ENCODE results near the gene GPS1. TPM values are rescaled to one million over a fixed set of nuclear protein-coding genes. Genes with fewer than 3 reads are reported as not detected.

The GPS1 gene
- total RNA-seq, 1 donor from 2014 or later: 80.3 TPM

DNA sequence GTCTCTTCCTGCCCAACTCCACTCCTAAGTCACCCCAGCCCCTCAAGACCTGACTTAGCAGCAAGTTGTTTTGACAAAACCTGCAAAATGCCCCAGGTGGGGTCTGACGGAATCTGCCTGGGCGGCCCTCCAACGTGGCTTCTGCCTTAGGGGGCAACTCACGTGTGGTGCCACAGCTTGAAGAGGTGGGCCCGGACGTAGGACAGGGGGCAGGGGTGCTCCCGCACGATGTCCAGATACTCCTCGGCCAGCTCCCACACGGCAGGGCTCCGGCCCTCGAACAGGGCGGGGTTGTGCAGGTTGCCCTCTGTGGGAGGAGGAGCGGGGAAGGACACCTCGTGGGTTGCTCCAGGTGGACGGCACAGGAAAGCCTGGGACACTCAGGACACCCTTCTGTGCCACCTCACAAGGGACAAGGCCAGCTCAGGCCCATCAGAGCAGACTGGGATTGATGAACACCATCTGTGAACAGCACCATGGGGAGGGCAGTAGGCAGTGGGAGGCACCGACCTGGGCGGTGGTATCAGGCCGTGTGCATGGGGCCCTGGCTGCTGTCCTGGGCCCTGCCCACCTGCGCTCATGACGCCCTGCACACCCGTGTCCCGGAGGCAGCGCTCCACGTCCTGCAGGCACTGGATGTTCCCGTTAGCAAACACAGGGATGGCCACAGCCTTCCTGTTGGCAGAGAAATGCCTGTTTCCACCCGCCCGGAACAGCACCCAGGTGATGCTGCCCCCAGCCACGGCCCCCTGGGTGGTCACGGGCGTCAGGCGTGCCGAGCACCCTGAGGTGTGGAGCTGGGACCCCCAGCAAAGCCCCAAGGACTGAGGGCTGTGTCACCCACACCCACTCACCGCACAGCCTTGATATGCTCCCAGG, 9.6 kb downstream of the GPS1 start:
- H3K4me3 ChIP-seq: no peak overlapping the region
- TF ChIP-seq, protein P1, sequence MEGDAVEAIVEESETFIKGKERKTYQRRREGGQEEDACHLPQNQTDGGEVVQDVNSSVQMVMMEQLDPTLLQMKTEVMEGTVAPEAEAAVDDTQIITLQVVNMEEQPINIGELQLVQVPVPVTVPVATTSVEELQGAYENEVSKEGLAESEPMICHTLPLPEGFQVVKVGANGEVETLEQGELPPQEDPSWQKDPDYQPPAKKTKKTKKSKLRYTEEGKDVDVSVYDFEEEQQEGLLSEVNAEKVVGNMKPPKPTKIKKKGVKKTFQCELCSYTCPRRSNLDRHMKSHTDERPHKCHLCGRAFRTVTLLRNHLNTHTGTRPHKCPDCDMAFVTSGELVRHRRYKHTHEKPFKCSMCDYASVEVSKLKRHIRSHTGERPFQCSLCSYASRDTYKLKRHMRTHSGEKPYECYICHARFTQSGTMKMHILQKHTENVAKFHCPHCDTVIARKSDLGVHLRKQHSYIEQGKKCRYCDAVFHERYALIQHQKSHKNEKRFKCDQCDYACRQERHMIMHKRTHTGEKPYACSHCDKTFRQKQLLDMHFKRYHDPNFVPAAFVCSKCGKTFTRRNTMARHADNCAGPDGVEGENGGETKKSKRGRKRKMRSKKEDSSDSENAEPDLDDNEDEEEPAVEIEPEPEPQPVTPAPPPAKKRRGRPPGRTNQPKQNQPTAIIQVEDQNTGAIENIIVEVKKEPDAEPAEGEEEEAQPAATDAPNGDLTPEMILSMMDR (IDR thresholded peaks at IDR 0.05): no peak
- no peak for TF ChIP-seq POLR2A (IDR thresholded peaks at IDR 0.05)
- TF ChIP-seq POLR2AphosphoS5 (IDR thresholded peaks at IDR 0.05; ENCODE audit: insufficient read depth in 1 of 2, low read depth in 1 of 2): no peak
- peaks cover 24% of the 10 kb centered on the region for H3K4me1 ChIP-seq
- H3K36me3 ChIP-seq: peaks cover 0 to 60% of the 10 kb centered on the region in 2 donors
- no peaks in the 10 kb centered on the region for H3K27me3 ChIP-seq
- no peaks in the 10 kb centered on the region for H3K9me3 ChIP-seq
- no peak overlapping the region for H3K27ac ChIP-seq
- DNase-seq (ENCODE audit: extremely low spot score in 2 of 2): no peak
- intact Hi-C loops (cut with DNase I): no loop called here

DNA sequence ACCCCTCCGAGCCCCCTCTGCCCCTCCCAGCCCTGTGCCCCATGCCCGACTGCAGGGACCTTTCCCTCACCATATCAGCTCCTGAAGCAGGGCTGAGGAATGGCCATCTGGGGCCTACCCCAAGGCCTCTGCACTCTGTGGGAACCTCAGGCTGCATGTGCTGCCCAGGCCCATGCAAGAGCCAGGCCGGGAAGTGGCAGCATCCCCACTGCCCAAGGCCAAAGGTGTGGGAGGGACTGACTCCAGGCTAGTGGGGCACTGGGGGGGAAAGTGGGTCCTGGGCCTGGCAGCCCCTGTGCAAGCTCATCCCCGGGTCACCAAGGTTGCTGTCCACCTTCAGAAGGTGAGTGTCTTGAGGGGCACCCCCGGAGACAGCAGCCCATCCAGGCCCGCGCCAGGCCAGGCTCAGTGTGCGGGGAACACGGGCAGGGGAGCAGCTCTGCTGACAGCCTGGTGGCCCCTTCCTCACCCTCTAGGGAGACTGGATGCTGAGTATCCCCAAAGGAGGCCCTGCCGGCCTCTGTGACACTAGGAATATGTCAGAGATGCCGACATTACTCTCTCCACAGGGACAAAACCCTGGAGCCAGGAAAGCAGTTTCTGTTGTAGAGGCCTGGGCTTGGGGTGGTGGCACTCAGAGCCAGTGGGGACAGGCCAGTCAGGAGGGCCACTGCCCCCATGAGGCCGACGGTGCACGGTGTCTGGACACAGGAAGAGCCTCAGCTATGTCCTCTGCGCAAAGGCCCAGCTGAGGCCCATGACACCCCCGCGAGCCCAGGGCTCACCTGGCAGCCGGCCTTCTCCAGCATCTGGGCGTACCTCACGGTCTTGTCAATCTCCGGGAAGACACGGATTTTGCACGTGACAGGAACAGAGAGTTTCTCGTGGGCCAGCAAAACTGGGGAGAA, 10.6 kb downstream of the GPS1 start:
- TF ChIP-seq POLR2AphosphoS5 (IDR thresholded peaks at IDR 0.05; ENCODE audit: insufficient read depth in 1 of 2, low read depth in 1 of 2): no peak
- no peak for TF ChIP-seq POLR2A (IDR thresholded peaks at IDR 0.05)
- TF ChIP-seq, protein P1 (IDR thresholded peaks at IDR 0.05): no peak
- no peak for DNase-seq (ENCODE audit: extremely low spot score in 2 of 2)
- Histone ChIP-seq H3K4me3 (no peak overlapping the region), H3K27ac (no peak overlapping the region), H3K27me3 (no peaks in the 10 kb centered on the region), H3K4me1 (peaks cover 30% of the 10 kb centered on the region), H3K9me3 (no peaks in the 10 kb centered on the region), H3K36me3 (peaks cover 0 to 51% of the 10 kb centered on the region in 2 donors)
- intact Hi-C loops (cut with DNase I): no loop called here

DNA sequence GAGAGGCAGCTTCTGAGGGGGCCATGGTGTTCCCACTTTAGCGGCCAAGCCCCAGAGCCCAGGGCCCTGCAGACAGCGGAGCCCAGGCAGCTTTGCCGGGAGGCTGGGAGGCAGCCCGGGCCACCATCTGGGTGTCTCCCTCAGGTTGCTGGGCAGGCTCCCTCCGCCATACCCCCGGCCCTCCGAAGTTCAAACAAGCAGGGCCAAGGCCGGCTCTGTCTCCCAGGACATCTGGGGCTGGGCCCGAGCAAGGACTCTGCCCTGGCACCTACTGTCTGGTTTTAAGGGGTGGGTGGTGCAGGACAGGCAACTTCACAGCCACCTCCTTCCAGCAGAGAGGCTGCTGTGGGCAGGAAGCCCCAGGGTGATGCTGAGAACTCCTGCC, 11.3 kb downstream of the GPS1 start:
- H3K36me3 ChIP-seq: peaks cover 0 to 47% of the 10 kb centered on the region in 2 donors
- TF ChIP-seq POLR2AphosphoS5 (IDR thresholded peaks at IDR 0.05; ENCODE audit: insufficient read depth in 1 of 2, low read depth in 1 of 2) (no peak), POLR2A (IDR thresholded peaks at IDR 0.05) (no peak)
- TF ChIP-seq, protein P1 (IDR thresholded peaks at IDR 0.05): no peak
- no peak overlapping the region for H3K27ac ChIP-seq
- H3K4me1 ChIP-seq: peaks cover 30% of the 10 kb centered on the region
- no peak overlapping the region for H3K4me3 ChIP-seq
- intact Hi-C loops (cut with DNase I): no loop called here
- H3K27me3 ChIP-seq: no peaks in the 10 kb centered on the region
- DNase-seq (ENCODE audit: extremely low spot score in 2 of 2): no peak
- H3K9me3 ChIP-seq: no peaks in the 10 kb centered on the region

DNA sequence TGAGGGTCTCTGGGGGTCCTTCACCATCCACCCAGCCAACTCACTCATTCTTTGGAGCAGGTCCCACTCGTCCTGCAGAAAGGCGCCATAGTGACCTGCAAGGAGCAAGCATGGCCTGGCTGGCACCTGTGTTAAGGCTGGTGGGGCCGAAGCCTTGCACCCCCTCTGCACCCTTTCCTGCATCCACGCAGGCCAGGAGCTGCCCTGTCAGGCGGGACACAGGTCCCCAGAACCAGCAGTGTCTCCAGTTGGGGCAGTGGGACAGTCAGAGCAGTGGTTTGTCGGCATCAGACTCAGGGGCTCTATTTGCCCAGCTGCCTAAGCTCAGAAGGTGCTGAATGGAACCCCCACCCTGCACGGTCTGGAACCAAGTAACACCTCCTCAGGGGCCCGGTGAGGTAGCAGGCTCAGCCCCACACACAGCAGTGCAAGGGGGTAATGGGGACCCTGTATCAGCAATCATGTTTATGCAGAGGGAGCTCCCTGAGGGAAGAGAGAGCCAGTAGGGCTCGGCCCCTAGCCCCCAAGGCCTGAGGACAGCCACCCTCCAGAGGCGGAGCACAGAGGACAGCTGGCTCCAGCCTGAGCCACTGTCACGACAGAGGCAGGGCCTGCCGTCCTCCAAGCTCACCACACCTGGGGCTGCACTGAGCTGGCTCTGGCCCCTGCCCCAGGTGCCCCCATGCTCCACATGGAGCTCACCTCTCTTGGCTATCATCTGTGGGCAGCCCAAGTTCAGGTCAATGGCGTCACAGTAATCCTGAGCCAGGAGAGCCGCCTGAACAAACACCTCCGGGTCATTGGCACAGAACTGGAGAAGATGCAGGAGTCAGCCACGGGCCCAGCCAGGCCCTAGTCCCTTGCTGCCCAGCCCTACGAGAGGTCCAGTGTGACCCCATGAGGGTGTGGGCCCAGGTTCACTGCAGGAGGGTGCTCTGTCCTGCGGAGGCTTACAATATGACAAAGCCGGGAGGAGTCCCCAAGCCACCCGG, 12.0 kb downstream of the GPS1 start:
- H3K27me3 ChIP-seq: no peaks in the 10 kb centered on the region
- DNase-seq (ENCODE audit: extremely low spot score in 2 of 2): no peak
- peaks cover 0 to 41% of the 10 kb centered on the region in 2 donors for H3K36me3 ChIP-seq
- intact Hi-C loops (cut with DNase I): no loop called here
- peak overlapping the region in 1 of 2 donors; percentile 81 for H3K4me3 ChIP-seq
- H3K4me1 ChIP-seq: peaks cover 30% of the 10 kb centered on the region
- H3K27ac ChIP-seq: no peak overlapping the region
- no peaks in the 10 kb centered on the region for H3K9me3 ChIP-seq
- TF ChIP-seq POLR2AphosphoS5 (IDR thresholded peaks at IDR 0.05; ENCODE audit: insufficient read depth in 1 of 2, low read depth in 1 of 2) (no peak), POLR2A (IDR thresholded peaks at IDR 0.05) (no peak)
- TF ChIP-seq, protein P1 (IDR thresholded peaks at IDR 0.05): no peak

All from vagina (tissue), 2 donors.